ENCODE results near the gene TATDN3. TPM values are rescaled to one million over a fixed set of nuclear protein-coding genes. Genes with fewer than 3 reads are reported as not detected.

The TATDN3 gene
- total and polyA plus RNA-seq, 9 of the 15 experiments (the other 6 are each of a cell fraction or from before 2014, with no cell fraction given), result 18.3 to 79.9 (median 28.2) TPM

DNA sequence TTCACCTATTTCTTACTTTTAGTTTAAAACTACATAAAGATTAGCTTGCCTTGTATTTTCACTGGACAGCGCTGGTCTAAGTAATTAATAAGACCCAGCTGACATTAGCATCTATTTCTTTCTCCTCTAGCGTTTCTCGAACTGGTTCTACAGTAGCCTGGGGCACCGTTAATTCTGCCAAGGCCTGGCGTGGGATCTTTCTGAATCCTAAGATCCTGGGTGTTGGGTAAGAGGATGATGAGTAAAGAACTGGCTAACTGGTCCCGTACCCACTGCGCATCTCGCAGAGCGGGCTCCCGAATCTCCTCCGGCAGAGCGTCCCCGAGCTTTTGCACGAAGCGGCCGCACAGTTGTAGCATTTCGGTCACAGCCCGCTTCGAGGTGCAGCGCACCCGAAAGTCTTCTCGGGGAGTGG is 426 bp upstream of the TATDN3 start (continued):
- TF ChIP-seq, protein P1, sequence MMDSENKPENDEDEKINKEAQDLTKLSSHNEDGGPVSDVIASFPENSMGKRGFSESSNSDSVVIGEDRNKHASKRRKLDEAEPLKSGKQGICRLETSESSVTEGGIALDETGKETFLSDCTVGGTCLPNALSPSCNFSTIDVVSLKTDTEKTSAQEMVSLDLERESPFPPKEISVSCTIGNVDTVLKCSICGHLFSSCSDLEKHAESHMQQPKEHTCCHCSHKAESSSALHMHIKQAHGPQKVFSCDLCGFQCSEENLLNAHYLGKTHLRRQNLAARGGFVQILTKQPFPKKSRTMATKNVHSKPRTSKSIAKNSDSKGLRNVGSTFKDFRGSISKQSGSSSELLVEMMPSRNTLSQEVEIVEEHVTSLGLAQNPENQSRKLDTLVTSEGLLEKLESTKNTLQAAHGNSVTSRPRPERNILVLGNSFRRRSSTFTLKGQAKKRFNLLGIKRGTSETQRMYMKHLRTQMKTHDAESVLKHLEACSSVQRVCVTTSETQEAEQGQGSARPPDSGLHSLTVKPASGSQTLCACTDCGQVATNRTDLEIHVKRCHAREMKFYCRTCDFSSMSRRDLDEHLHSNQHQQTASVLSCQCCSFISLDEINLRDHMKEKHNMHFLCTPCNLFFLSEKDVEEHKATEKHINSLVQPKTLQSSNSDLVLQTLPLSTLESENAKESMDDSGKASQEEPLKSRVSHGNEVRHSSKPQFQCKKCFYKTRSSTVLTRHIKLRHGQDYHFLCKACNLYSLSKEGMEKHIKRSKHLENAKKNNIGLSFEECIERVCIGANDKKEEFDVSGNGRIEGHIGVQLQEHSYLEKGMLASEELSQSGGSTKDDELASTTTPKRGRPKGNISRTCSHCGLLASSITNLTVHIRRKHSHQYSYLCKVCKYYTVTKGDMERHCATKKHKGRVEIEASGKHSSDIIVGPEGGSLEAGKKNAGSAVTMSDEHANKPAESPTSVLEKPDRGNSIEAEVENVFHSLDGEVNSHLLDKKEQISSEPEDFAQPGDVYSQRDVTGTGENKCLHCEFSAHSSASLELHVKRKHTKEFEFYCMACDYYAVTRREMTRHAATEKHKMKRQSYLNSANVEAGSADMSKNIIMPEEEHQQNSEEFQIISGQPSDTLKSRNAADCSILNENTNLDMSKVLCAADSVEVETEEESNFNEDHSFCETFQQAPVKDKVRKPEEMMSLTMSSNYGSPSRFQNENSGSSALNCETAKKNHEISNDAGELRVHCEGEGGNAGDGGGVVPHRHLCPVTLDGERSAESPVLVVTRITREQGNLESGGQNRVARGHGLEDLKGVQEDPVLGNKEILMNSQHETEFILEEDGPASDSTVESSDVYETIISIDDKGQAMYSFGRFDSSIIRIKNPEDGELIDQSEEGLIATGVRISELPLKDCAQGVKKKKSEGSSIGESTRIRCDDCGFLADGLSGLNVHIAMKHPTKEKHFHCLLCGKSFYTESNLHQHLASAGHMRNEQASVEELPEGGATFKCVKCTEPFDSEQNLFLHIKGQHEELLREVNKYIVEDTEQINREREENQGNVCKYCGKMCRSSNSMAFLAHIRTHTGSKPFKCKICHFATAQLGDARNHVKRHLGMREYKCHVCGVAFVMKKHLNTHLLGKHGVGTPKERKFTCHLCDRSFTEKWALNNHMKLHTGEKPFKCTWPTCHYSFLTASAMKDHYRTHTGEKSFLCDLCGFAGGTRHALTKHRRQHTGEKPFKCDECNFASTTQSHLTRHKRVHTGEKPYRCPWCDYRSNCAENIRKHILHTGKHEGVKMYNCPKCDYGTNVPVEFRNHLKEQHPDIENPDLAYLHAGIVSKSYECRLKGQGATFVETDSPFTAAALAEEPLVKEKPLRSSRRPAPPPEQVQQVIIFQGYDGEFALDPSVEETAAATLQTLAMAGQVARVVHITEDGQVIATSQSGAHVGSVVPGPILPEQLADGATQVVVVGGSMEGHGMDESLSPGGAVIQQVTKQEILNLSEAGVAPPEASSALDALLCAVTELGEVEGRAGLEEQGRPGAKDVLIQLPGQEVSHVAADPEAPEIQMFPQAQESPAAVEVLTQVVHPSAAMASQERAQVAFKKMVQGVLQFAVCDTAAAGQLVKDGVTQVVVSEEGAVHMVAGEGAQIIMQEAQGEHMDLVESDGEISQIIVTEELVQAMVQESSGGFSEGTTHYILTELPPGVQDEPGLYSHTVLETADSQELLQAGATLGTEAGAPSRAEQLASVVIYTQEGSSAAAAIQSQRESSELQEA (IDR thresholded peaks at IDR 0.05; ENCODE audit: low read depth), result no peak
- TF ChIP-seq GABPB2 (CRISPR knock-in tag; conservative IDR thresholded peaks at IDR 0.05), result no peak
- TF ChIP-seq FOSL1 (tag; conservative IDR thresholded peaks at IDR 0.05), result 0 out of 2 replicates have a peak, but pooled peaks have one; percentile 21
- TF ChIP-seq SAFB (IDR thresholded peaks at IDR 0.05; ENCODE audit: borderline replicate concordance, low read depth, low read length), result no peak
- no peak for TF ChIP-seq PRMT5 (CRISPR knock-in tag; IDR thresholded peaks at IDR 0.05)
- TF ChIP-seq, protein P2, sequence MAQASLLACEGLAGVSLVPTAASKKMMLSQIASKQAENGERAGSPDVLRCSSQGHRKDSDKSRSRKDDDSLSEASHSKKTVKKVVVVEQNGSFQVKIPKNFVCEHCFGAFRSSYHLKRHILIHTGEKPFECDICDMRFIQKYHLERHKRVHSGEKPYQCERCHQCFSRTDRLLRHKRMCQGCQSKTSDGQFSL (CRISPR knock-in tag; IDR thresholded peaks at IDR 0.05), result peak; percentile 18; the same call in 1 of the 2 replicates
- TF ChIP-seq, protein P2 (tag; IDR thresholded peaks at IDR 0.05), result no peak
- TF ChIP-seq KLF10 (CRISPR knock-in tag; IDR thresholded peaks at IDR 0.05), result no peak
- TF ChIP-seq KDM1A (IDR thresholded peaks at IDR 0.05), result peak in 1 of 2 experiments; percentile 51; a peak in 1 of 4 replicates
- no peak for TF ChIP-seq TAF15 (IDR thresholded peaks at IDR 0.05; ENCODE audit: low read depth, low read length)
- no peak for TF ChIP-seq EGR1 (conservative IDR thresholded peaks at IDR 0.05)
- TF ChIP-seq STAG1 (CRISPR knock-in tag; IDR thresholded peaks at IDR 0.05; ENCODE audit: borderline replicate concordance), result no peak
- no peak for TF ChIP-seq ELF1 (tag; IDR thresholded peaks at IDR 0.05)
- TF ChIP-seq BRCA1 (IDR thresholded peaks at IDR 0.05), result no peak
- no peak for TF ChIP-seq BRCA1 (CRISPR knock-in tag; IDR thresholded peaks at IDR 0.05)
- TF ChIP-seq TRIM28 (IDR thresholded peaks at IDR 0.05), result no peak
- TF ChIP-seq LARP7 (IDR thresholded peaks at IDR 0.05), result no peak
- TF ChIP-seq FOXK1 (CRISPR knock-in tag; IDR thresholded peaks at IDR 0.05; ENCODE audit: borderline replicate concordance), result peak; percentile 92; the same call in 1 of the 2 replicates
- TF ChIP-seq, protein P3, sequence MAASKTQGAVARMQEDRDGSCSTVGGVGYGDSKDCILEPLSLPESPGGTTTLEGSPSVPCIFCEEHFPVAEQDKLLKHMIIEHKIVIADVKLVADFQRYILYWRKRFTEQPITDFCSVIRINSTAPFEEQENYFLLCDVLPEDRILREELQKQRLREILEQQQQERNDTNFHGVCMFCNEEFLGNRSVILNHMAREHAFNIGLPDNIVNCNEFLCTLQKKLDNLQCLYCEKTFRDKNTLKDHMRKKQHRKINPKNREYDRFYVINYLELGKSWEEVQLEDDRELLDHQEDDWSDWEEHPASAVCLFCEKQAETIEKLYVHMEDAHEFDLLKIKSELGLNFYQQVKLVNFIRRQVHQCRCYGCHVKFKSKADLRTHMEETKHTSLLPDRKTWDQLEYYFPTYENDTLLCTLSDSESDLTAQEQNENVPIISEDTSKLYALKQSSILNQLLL (CRISPR knock-in tag; IDR thresholded peaks at IDR 0.05; ENCODE audit: borderline replicate concordance), result no peak
- TF ChIP-seq NONO (IDR thresholded peaks at IDR 0.05; ENCODE audit: low read depth in 2 of 2, low read length in 1 of 2), result no peak
- TF ChIP-seq ESRRB (CRISPR knock-in tag; IDR thresholded peaks at IDR 0.05; ENCODE audit: borderline replicate concordance), result no peak
